Lower leg skin (tissue), 4 donors: ENCODE measurements around the gene MYBPC1. TPM values are rescaled to one million over a fixed set of nuclear protein-coding genes. Genes with fewer than 3 reads are reported as not detected.
A peak's percentile ranks its signal among the peaks of the same experiment; 100 is the strongest.

Experiments
- DNase-seq, 2 donors: peaks; one replicate each; pipeline ENCODE4 v3.0.0-alpha.2; 2019; ENCODE audit warnings: low spot score in 2 of 2
- H3K4me3 ChIP-seq: fragments of 200-600 bp; sonication (generic); 2 replicates; pipeline ENCODE4 v1.5.1; 2017; ENCODE audit warnings: mild to moderate bottlenecking, low read depth; ENCODE audit not compliant: poor library complexity, severe bottlenecking
- CTCF ChIP-seq, 3 donors: fragments of 450-650 bp; IDR thresholded peaks; one replicate each; pipeline ENCODE4 v1.5.1; 2016; ENCODE audit warnings: antibody characterized with exemption in 3 of 3, mild to moderate bottlenecking in 3 of 3, moderate library complexity in 2 of 3
- POLR2A ChIP-seq, 2 donors: fragments of 450-650 bp; IDR thresholded peaks; one replicate each; pipeline ENCODE4 v1.6.1; 2016 to 2017; ENCODE audit warnings: antibody characterized with exemption in 2 of 2, mild to moderate bottlenecking in 1 of 2, moderate library complexity in 1 of 2
- WGBS, 2 donors: methylation state at CpG; one replicate each; pipeline ENCODE4 v1.1.5; 2018; 5-methylcytosine and 5-hydroxymethylcytosine counted together
- intact Hi-C: fragments of 100-400 bp; cut with DNase I; formaldehyde crosslinking; loops from one replicate; pipeline ENCODE4 v1.15.0; 2023; ENCODE audit warnings: low total_unique reads
- total RNA-seq, 4 donors: library from RNA; depleted of rRNA; stranded (reverse); fragments of >200 nt; gene quantifications; one replicate each; pipeline ENCODE4 v1.1.0, GENCODE V29; 2016

Gene MYBPC1
- total RNA-seq, 4 donors from 2014 or later, result 2.0 to 6.8 (median 5.4) TPM

GRCh38 chr12:101697197-101697929 lies 102.6 kb downstream of the MYBPC1 start, which contains the start of gene CHPT1:
Gene CHPT1 (plus strand): TSS chr12:101697640. CDS start chr12:101697862, 222 bp downstream.
- 0% methylated on average over 22 to 25 of the region's 80 CpGs for WGBS, 2 donors
- intact Hi-C loops, result no loop called here
- no peak for TF ChIP-seq CTCF (IDR thresholded peaks at IDR 0.05)
- peak; percentile 54 to 93 for DNase-seq
- peak within 1 kb of the TSS; percentile 96 for H3K4me3 ChIP-seq

- WGBS, 2 donors, result 1 to 2% methylated on average over 26 to 28 of the region's 67 CpGs
- intact Hi-C loops, result no loop called here
- peak; percentile 40 to 92 for DNase-seq
- no peak for TF ChIP-seq POLR2A (IDR thresholded peaks at IDR 0.05)
- TF ChIP-seq CTCF (IDR thresholded peaks at IDR 0.05), result no peak
- H3K4me3 ChIP-seq, result peak overlapping the region; percentile 96
Observed at GRCh38 chr12:101697930-101698799, 103.4 kb downstream of the MYBPC1 start.

- TF ChIP-seq POLR2A (IDR thresholded peaks at IDR 0.05) (no peak), CTCF (IDR thresholded peaks at IDR 0.05) (no peak)
- DNase-seq, result no peak
- H3K4me3 ChIP-seq, result peak overlapping the region; percentile 96
- intact Hi-C loops, result no loop called here
- WGBS, 2 donors, result 78 to 81% methylated on average over 12 of the region's 12 CpGs
Observed at GRCh38 chr12:101698800-101699347, 104.1 kb downstream of the MYBPC1 start.

- 76 to 79% methylated on average over 2 of the region's 2 CpGs for WGBS, 2 donors
- TF ChIP-seq POLR2A (IDR thresholded peaks at IDR 0.05), result no peak
- TF ChIP-seq CTCF (IDR thresholded peaks at IDR 0.05), result no peak
- no peak for DNase-seq
- no peak overlapping the region for H3K4me3 ChIP-seq
- intact Hi-C loops, result no loop called here
Observed at GRCh38 chr12:101700299-101700820, 105.6 kb downstream of the MYBPC1 start.

GRCh38 chr12:101703487-101703886 lies 108.7 kb downstream of the MYBPC1 start:
- WGBS, 2 donors, result 90 to 94% methylated on average over 3 of the region's 3 CpGs
- TF ChIP-seq CTCF (IDR thresholded peaks at IDR 0.05), result no peak
- TF ChIP-seq POLR2A (IDR thresholded peaks at IDR 0.05), result no peak
- intact Hi-C loops, result no loop called here
- H3K4me3 ChIP-seq, result no peak overlapping the region
- DNase-seq, result no peak
